OCI-LY7 (cell line): Measurements from ENCODE around the gene PTTG2.

Experiments used
- EZH2phosphoT487 ChIP-seq: fragments of 200-600 bp; sonication (generic); IDR thresholded peaks from 2 replicates; pipeline ENCODE4 v1.6.1; 2018; ENCODE audit warnings: low read depth, borderline replicate concordance, mild to moderate bottlenecking, mixed run types, antibody characterized with exemption, low read length, moderate library complexity, mixed read lengths
- TF ChIP-seq, protein P1 (sequence below): fragments of 200-600 bp; sonication (generic); conservative IDR thresholded peaks from 2 replicates; pipeline ENCODE4 v1.5.1; 2014; ENCODE audit warnings: mild to moderate bottlenecking, antibody characterized with exemption, low read length, moderate library complexity, mixed read lengths

DNA sequence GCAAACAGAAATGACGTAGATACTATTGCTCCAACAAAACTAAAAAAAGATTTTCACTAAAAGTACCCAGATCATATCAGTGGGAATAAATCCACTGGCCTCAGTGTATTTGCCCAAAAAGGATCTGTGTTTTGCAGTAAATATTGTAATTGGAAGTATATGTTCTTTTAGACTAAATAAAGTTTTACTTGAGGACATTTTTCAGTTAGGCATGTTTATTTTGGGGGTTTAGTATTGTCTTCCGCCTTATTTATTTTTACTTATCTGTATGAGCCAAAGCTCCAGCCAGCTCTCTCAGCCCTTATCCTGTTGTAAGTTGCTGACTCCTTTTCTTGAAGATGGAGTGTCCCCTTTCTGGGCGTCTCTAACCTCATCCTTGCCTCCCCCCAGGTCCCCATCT lies 49.8 kb downstream of the PTTG2 start:
- TF ChIP-seq, protein P1, sequence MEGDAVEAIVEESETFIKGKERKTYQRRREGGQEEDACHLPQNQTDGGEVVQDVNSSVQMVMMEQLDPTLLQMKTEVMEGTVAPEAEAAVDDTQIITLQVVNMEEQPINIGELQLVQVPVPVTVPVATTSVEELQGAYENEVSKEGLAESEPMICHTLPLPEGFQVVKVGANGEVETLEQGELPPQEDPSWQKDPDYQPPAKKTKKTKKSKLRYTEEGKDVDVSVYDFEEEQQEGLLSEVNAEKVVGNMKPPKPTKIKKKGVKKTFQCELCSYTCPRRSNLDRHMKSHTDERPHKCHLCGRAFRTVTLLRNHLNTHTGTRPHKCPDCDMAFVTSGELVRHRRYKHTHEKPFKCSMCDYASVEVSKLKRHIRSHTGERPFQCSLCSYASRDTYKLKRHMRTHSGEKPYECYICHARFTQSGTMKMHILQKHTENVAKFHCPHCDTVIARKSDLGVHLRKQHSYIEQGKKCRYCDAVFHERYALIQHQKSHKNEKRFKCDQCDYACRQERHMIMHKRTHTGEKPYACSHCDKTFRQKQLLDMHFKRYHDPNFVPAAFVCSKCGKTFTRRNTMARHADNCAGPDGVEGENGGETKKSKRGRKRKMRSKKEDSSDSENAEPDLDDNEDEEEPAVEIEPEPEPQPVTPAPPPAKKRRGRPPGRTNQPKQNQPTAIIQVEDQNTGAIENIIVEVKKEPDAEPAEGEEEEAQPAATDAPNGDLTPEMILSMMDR, result no peak
- TF ChIP-seq EZH2phosphoT487, result no peak
